Measurements from ENCODE around the gene COL28A1. TPM values are rescaled to one million over a fixed set of nuclear protein-coding genes. Genes with fewer than 3 reads are reported as not detected.

The COL28A1 gene
- total RNA-seq, 1 experiment from 2014 or later: 2.2 TPM

- no peaks in the 10 kb centered on the region for H3K9me2 ChIP-seq (ENCODE audit: insufficient read depth)
- H3K9me3 ChIP-seq (ENCODE audit: insufficient read depth, low read depth): peaks cover 7% of the 10 kb centered on the region; the same call in 1 of the 2 replicates
- no peak overlapping the region for H3K4me2 ChIP-seq
- no peaks in the 10 kb centered on the region for H4K20me1 ChIP-seq (ENCODE audit: insufficient read depth)
- H3K27me3 ChIP-seq (ENCODE audit: insufficient read depth, low read depth): no peaks in the 10 kb centered on the region
- intact Hi-C loops (cut with micrococcal nuclease; ENCODE audit: unreplicated experiment): no loop called here
- POLR2A ChIA-PET (ENCODE audit: unreplicated experiment): no interaction called here
- H3K79me2 ChIP-seq (ENCODE audit: low read depth): no peaks in the 10 kb centered on the region
- CTCF ChIA-PET: no interaction called here
- H3K4me1 ChIP-seq (replicated peaks; ENCODE audit: insufficient read depth): peaks cover 9% of the 10 kb centered on the region
- H3K27ac ChIP-seq: no peak overlapping the region
- no peak for DNase-seq
- no peak overlapping the region for H3K4me3 ChIP-seq
- H3K36me3 ChIP-seq (ENCODE audit: low read depth): no peaks in the 10 kb centered on the region
- H3F3A ChIP-seq (ENCODE audit: insufficient read depth, low read depth): no peaks in the 10 kb centered on the region; the same call in 1 of the 2 replicates
- no peak overlapping the region for H2AFZ ChIP-seq
- TF ChIP-seq CTCF (conservative IDR thresholded peaks at IDR 0.05) (no peak), EZH2 (IDR thresholded peaks at IDR 0.05; ENCODE audit: low read depth) (no peak)
- BruUV-seq (replicated peaks): no TSS peak
Observed at GRCh38 chr7:7557252-7557651, 21.6 kb upstream of the COL28A1 start.

GRCh38 chr7:7556852-7557251 is 21.2 kb upstream of the COL28A1 start:
- H4K20me1 ChIP-seq (ENCODE audit: insufficient read depth): no peaks in the 10 kb centered on the region
- H3K9me2 ChIP-seq (ENCODE audit: insufficient read depth): no peaks in the 10 kb centered on the region
- no peak overlapping the region for H3K4me3 ChIP-seq
- no peaks in the 10 kb centered on the region for H3K79me2 ChIP-seq (ENCODE audit: low read depth)
- no TSS peak for BruUV-seq (replicated peaks)
- POLR2A ChIA-PET (ENCODE audit: unreplicated experiment): no interaction called here
- H3K36me3 ChIP-seq (ENCODE audit: low read depth): no peaks in the 10 kb centered on the region
- intact Hi-C loops (cut with micrococcal nuclease; ENCODE audit: unreplicated experiment): no loop called here
- H3K4me2 ChIP-seq: no peak overlapping the region
- H2AFZ ChIP-seq: no peak overlapping the region
- H3K4me1 ChIP-seq (replicated peaks; ENCODE audit: insufficient read depth): peaks cover 8% of the 10 kb centered on the region
- H3F3A ChIP-seq (ENCODE audit: insufficient read depth, low read depth): no peaks in the 10 kb centered on the region; the same call in 1 of the 2 replicates
- no peak for TF ChIP-seq CTCF (conservative IDR thresholded peaks at IDR 0.05)
- H3K9me3 ChIP-seq (ENCODE audit: insufficient read depth, low read depth): peaks cover 7% of the 10 kb centered on the region; the same call in 1 of the 2 replicates
- no peaks in the 10 kb centered on the region for H3K27me3 ChIP-seq (ENCODE audit: insufficient read depth, low read depth)
- CTCF ChIA-PET: no interaction called here
- H3K27ac ChIP-seq: no peak overlapping the region
- no peak for DNase-seq

- TF ChIP-seq EZH2 (IDR thresholded peaks at IDR 0.05; ENCODE audit: low read depth) (no peak), CTCF (conservative IDR thresholded peaks at IDR 0.05) (no peak)
- Histone ChIP-seq H3F3A (ENCODE audit: insufficient read depth, low read depth) (no peaks in the 10 kb centered on the region; the same call in 1 of the 2 replicates), H3K79me2 (ENCODE audit: low read depth) (no peaks in the 10 kb centered on the region), H3K4me2 (no peak overlapping the region), H3K4me1 (replicated peaks; ENCODE audit: insufficient read depth) (peaks cover 8% of the 10 kb centered on the region), H3K27ac (no peak overlapping the region), H3K27me3 (ENCODE audit: insufficient read depth, low read depth) (no peaks in the 10 kb centered on the region), H3K9me2 (ENCODE audit: insufficient read depth) (no peaks in the 10 kb centered on the region), H3K36me3 (ENCODE audit: low read depth) (no peaks in the 10 kb centered on the region), H4K20me1 (ENCODE audit: insufficient read depth) (no peaks in the 10 kb centered on the region), H3K4me3 (no peak overlapping the region), H2AFZ (no peak overlapping the region), H3K9me3 (ENCODE audit: insufficient read depth, low read depth) (peaks cover 7% of the 10 kb centered on the region; the same call in 1 of the 2 replicates)
- no TSS peak for BruUV-seq (replicated peaks)
- ChIA-PET POLR2A (ENCODE audit: unreplicated experiment) (no interaction called here), CTCF (no interaction called here)
- peak in 1 of 2 experiments; percentile 36 for DNase-seq
- intact Hi-C loops (cut with micrococcal nuclease; ENCODE audit: unreplicated experiment): no loop called here
Observed at GRCh38 chr7:7554649-7555575, 19.2 kb upstream of the COL28A1 start.
